H9 (cell line): ENCODE measurements around the gene RNF149. TPM values are rescaled to one million over a fixed set of nuclear protein-coding genes. Genes with fewer than 3 reads are reported as not detected.

Experiments used
- DNase-seq: peaks from one replicate; pipeline ENCODE4 v3.0.0-alpha.2; 2017
- H2AFZ ChIP-seq: one replicate; pipeline ENCODE4 v1.6.1; 2013; ENCODE audit warnings: mild to moderate bottlenecking, low read length, control low read depth, moderate library complexity
- H2AK5ac ChIP-seq: 2 replicates; pipeline ENCODE4 v1.6.1; 2013; ENCODE audit warnings: low read length, control low read depth, mixed read lengths; ENCODE audit not compliant: insufficient read length
- H2BK120ac ChIP-seq: one replicate; pipeline ENCODE4 v1.6.1; 2013; ENCODE audit warnings: low read depth, mild to moderate bottlenecking, low read length, control low read depth, inconsistent platforms; ENCODE audit not compliant: poor library complexity, severe bottlenecking
- H2BK12ac ChIP-seq: 2 replicates; pipeline ENCODE4 v1.6.1; 2013; ENCODE audit warnings: low read length, control low read depth, mixed read lengths, low read depth; ENCODE audit not compliant: insufficient read length
- H2BK15ac ChIP-seq: 2 replicates; pipeline ENCODE4 v1.6.1; 2013; ENCODE audit warnings: low read depth, low read length, control low read depth
- H2BK20ac ChIP-seq: one replicate; pipeline ENCODE4 v1.6.1; 2013; ENCODE audit warnings: low read depth, mild to moderate bottlenecking, low read length, control low read depth, inconsistent platforms; ENCODE audit not compliant: poor library complexity, severe bottlenecking
- H2BK5ac ChIP-seq: 2 replicates; pipeline ENCODE4 v1.6.1; 2013; ENCODE audit warnings: low read length, control low read depth, mixed read lengths; ENCODE audit not compliant: insufficient read length
- H3K14ac ChIP-seq: 2 replicates; pipeline ENCODE4 v1.6.1; 2013; ENCODE audit warnings: low read length, control low read depth; ENCODE audit not compliant: insufficient read depth
- H3K18ac ChIP-seq: 2 replicates; pipeline ENCODE4 v1.6.1; 2013; ENCODE audit warnings: low read depth, mild to moderate bottlenecking, mixed read lengths, low read length, control low read depth; ENCODE audit not compliant: insufficient read length
- H3K23ac ChIP-seq: 2 replicates; pipeline ENCODE4 v1.6.1; 2013; ENCODE audit warnings: low read length, control low read depth, mixed read lengths, low read depth; ENCODE audit not compliant: insufficient read length
- H3K23me2 ChIP-seq: 2 replicates; pipeline ENCODE4 v1.6.1; 2013; ENCODE audit warnings: low read depth, mild to moderate bottlenecking, mixed read lengths, low read length, control low read depth; ENCODE audit not compliant: insufficient read length, poor library complexity, severe bottlenecking
- H3K27ac ChIP-seq: 2 replicates; pipeline ENCODE4 v1.5.1; 2013; ENCODE audit warnings: low read length, control low read depth, mixed read lengths, low read depth; ENCODE audit not compliant: insufficient read length
- H3K27me3 ChIP-seq: 2 replicates; pipeline ENCODE4 v1.6.1; 2013; ENCODE audit warnings: low read length, control low read depth, inconsistent platforms; ENCODE audit not compliant: insufficient read depth
- H3K4ac ChIP-seq: 2 replicates; pipeline ENCODE4 v1.6.1; 2013; ENCODE audit warnings: low read depth, mild to moderate bottlenecking, control low read depth, inconsistent platforms, low read length, moderate library complexity
- H3K4me1 ChIP-seq: 2 replicates; pipeline ENCODE4 v1.6.1; 2013; ENCODE audit warnings: low read length, control low read depth, inconsistent platforms; ENCODE audit not compliant: insufficient read depth
- H3K4me2 ChIP-seq: 2 replicates; pipeline ENCODE4 v1.6.1; 2013; ENCODE audit warnings: low read length, control low read depth, mixed read lengths; ENCODE audit not compliant: insufficient read length, insufficient read depth
- H3K56ac ChIP-seq: 2 replicates; pipeline ENCODE4 v1.6.1; 2013; ENCODE audit warnings: low read depth, mild to moderate bottlenecking, mixed read lengths, low read length, control low read depth; ENCODE audit not compliant: insufficient read length
- H3K79me1 ChIP-seq: 2 replicates; pipeline ENCODE4 v1.6.1; 2013; ENCODE audit warnings: low read depth, mild to moderate bottlenecking, moderate library complexity, low read length, control low read depth, inconsistent platforms; ENCODE audit not compliant: insufficient read depth, poor library complexity, severe bottlenecking
- H3K79me2 ChIP-seq: 2 replicates; pipeline ENCODE4 v1.6.1; 2013; ENCODE audit warnings: low read length, control low read depth, inconsistent platforms; ENCODE audit not compliant: insufficient read depth
- H3K9ac ChIP-seq: 2 replicates; pipeline ENCODE4 v1.6.1; 2013; ENCODE audit warnings: low read length, control low read depth, mixed read lengths; ENCODE audit not compliant: insufficient read length; ENCODE audit errors: extremely low read depth
- H3K9me3 ChIP-seq: one replicate; pipeline ENCODE4 v1.6.1; 2013; ENCODE audit warnings: low read depth, low read length, inconsistent platforms; ENCODE audit not compliant: control insufficient read depth
- H3T11ph ChIP-seq: one replicate; pipeline ENCODE4 v1.6.1; 2013; ENCODE audit warnings: mild to moderate bottlenecking, low read length, control low read depth, inconsistent platforms
- H4K20me1 ChIP-seq: one replicate; pipeline ENCODE4 v1.6.1; 2013; ENCODE audit not compliant: control insufficient read depth, insufficient read length, insufficient read depth
- H4K5ac ChIP-seq: 2 replicates; pipeline ENCODE4 v1.6.1; 2013; ENCODE audit warnings: low read depth, mild to moderate bottlenecking, mixed read lengths, low read length, control low read depth; ENCODE audit not compliant: insufficient read length
- H4K8ac ChIP-seq: replicated peaks from 2 replicates; pipeline ENCODE4 v1.6.1; 2013; ENCODE audit warnings: low read length, control low read depth, mixed read lengths, low read depth; ENCODE audit not compliant: insufficient read length
- H4K91ac ChIP-seq: 2 replicates; pipeline ENCODE4 v1.6.1; 2013; ENCODE audit warnings: low read depth, mild to moderate bottlenecking, moderate library complexity, mixed read lengths, low read length, control low read depth; ENCODE audit not compliant: insufficient read length
- H3K27ac Mint-ChIP-seq, 3 experiments: 2 replicates in 2 of 3; 3 replicates in 1 of 3; pipeline ENCODE4 v1.8.0; 2020 to 2021; ENCODE audit warnings: mixed read lengths in 3 of 3, mild to moderate bottlenecking in 1 of 3, moderate library complexity in 1 of 3
- H3K27me3 Mint-ChIP-seq: 2 replicates; pipeline ENCODE4 v1.8.0; 2021; ENCODE audit warnings: low read depth, mild to moderate bottlenecking, moderate library complexity, mixed read lengths
- H3K36me3 Mint-ChIP-seq, 3 experiments: 2 replicates in 2 of 3; 3 replicates in 1 of 3; pipeline ENCODE4 v1.8.0; 2020 to 2021; ENCODE audit warnings: low read depth in 3 of 3, mixed read lengths in 3 of 3; ENCODE audit not compliant: insufficient read depth in 1 of 3
- H3K4me1 Mint-ChIP-seq, 2 experiments: 2 replicates each; pipeline ENCODE4 v1.8.0; 2020; ENCODE audit warnings: mixed read lengths in 2 of 2
- H3K4me3 Mint-ChIP-seq, 2 experiments: 2 replicates in 1 of 2; 3 replicates in 1 of 2; pipeline ENCODE4 v1.8.0; 2020 to 2021; ENCODE audit warnings: mild to moderate bottlenecking in 2 of 2, mixed read lengths in 2 of 2, moderate library complexity in 1 of 2
- H3K9me3 Mint-ChIP-seq, 2 experiments: 2 replicates in 1 of 2; 3 replicates in 1 of 2; pipeline ENCODE4 v1.8.0; 2020; ENCODE audit warnings: mild to moderate bottlenecking in 2 of 2, mixed read lengths in 2 of 2, moderate library complexity in 1 of 2
- WGBS: extraction: QIAGEN DNeasy Blood & Tissue Kit; methylation state at CpG from one replicate; pipeline ENCODE4 v1.1.7; 2013; ENCODE audit warnings: missing lambda C conversion rate, low lambda C conversion rate, mixed read lengths; ENCODE audit not compliant: insufficient read length; ENCODE audit errors: extremely low coverage; 5-methylcytosine and 5-hydroxymethylcytosine counted together
- total RNA-seq: library from RNA; stranded (reverse); gene quantifications from 2 replicates; pipeline ENCODE4 v1.2.1, GENCODE V29; 2021
- TF ChIP-seq, protein P1 (sequence below): fragments of 200-600 bp; sonication (generic); conservative IDR thresholded peaks from 3 replicates; pipeline ENCODE4 v1.8.0; 2021; ENCODE audit warnings: antibody characterized with exemption, mild to moderate bottlenecking

The RNF149 gene
- total RNA-seq, 1 experiment from 2014 or later = 18.0 TPM

DNA sequence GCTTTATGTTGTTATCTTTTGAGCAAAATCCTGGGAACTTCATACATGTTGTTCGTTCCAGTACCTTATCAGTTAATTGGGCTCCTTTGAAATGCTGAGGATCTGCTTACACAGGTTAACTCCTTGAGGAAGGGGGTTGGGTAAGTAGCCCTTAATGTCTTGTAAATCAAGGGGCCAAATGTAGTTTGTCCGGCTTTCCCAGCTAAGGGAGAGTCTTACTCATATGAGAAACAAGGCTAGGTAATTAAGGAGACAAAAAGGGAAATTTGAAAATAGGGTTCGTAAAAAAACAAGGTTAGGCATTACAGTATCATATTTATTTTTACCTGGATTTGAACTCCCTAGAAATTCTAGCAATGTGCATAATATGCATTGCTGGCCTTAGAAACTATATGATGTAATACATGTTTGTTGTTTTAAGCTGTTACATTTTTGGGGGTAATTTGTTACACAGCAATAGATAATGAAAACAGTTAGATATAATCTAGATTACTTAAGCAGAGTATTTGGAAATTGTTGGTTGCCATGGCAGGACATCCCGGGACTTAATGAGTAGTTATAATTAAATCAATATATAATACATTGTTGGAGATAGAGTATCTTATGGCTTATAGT, 30.9 kb upstream of the RNF149 start:
- Histone ChIP-seq H2AK5ac (no peak overlapping the region), H4K8ac (no peak overlapping the region), H2BK15ac (no peak overlapping the region), H2BK120ac (no peak overlapping the region), H3K4me2 (no peak overlapping the region), H2BK5ac (no peak overlapping the region), H3K23me2 (no peaks in the 10 kb centered on the region), H3K27me3 (no peaks in the 10 kb centered on the region), H3K23ac (no peak overlapping the region), H3K4ac (no peak overlapping the region), H3K14ac (no peak overlapping the region), H3K18ac (no peak overlapping the region), H3K79me2 (no peaks in the 10 kb centered on the region), H4K91ac (no peak overlapping the region), H3K27ac (no peak overlapping the region), H3K9ac (no peak overlapping the region), H3K79me1 (no peaks in the 10 kb centered on the region), H4K20me1 (no peaks in the 10 kb centered on the region), H3K4me1 (peaks cover 6% of the 10 kb centered on the region; the same call in 1 of the 2 replicates), H3K9me3 (no peaks in the 10 kb centered on the region), H3K56ac (no peak overlapping the region), H2AFZ (no peak overlapping the region), H2BK12ac (no peak overlapping the region), H3T11ph (no peak overlapping the region), H2BK20ac (no peak overlapping the region), H4K5ac (no peak overlapping the region)
- H3K9me3 Mint-ChIP-seq = peaks cover 0 to 7% of the 10 kb centered on the region in 2 experiments; a peak in 2 of 5 replicates
- H3K4me3 Mint-ChIP-seq = peak overlapping the region; percentile 36 to 65; a peak in 4 of 5 replicates
- no CpG with 5 or more reads among the region's 4 CpGs for WGBS
- DNase-seq = no peak
- TF ChIP-seq, protein P1, sequence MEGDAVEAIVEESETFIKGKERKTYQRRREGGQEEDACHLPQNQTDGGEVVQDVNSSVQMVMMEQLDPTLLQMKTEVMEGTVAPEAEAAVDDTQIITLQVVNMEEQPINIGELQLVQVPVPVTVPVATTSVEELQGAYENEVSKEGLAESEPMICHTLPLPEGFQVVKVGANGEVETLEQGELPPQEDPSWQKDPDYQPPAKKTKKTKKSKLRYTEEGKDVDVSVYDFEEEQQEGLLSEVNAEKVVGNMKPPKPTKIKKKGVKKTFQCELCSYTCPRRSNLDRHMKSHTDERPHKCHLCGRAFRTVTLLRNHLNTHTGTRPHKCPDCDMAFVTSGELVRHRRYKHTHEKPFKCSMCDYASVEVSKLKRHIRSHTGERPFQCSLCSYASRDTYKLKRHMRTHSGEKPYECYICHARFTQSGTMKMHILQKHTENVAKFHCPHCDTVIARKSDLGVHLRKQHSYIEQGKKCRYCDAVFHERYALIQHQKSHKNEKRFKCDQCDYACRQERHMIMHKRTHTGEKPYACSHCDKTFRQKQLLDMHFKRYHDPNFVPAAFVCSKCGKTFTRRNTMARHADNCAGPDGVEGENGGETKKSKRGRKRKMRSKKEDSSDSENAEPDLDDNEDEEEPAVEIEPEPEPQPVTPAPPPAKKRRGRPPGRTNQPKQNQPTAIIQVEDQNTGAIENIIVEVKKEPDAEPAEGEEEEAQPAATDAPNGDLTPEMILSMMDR = no peak
- H3K27ac Mint-ChIP-seq = peak overlapping the region in 2 of 3 experiments; percentile 25 to 70; a peak in 3 of 7 replicates
- peaks cover 0 to 8% (median 0%) of the 10 kb centered on the region in 3 experiments; a peak in 2 of 7 replicates for H3K36me3 Mint-ChIP-seq
- peaks cover 45 to 52% of the 10 kb centered on the region in 2 experiments for H3K4me1 Mint-ChIP-seq
- peaks cover 2% of the 10 kb centered on the region; the same call in 1 of the 2 replicates for H3K27me3 Mint-ChIP-seq
